Endothelial cell of umbilical vein (primary cell): ENCODE data around the gene CYP2F1. TPM values are rescaled to one million over a fixed set of nuclear protein-coding genes. Genes with fewer than 3 reads are reported as not detected.

ENCODE experiments used
- BruUV-seq: library from RNA; stranded (reverse); fragments of 400-500 nt; replicated peaks from 2 replicates; lab custom pipeline; 2021; lab: Mats Ljungman, UMichigan
- CTCF ChIA-PET: fragments of 300-600, 350-600 bp; sonication (Branson Sonifier 250); formaldehyde crosslinking; loops from one replicate; lab custom pipeline; 2021; ENCODE audit warnings: antibody characterized with exemption, inconsistent platforms; lab: Charles Lee
- POLR2A ChIA-PET: fragments of 300-600, 350-600 bp; sonication (Branson Sonifier 250); formaldehyde crosslinking; loops from one replicate; lab custom pipeline; 2021; ENCODE audit warnings: antibody characterized with exemption, inconsistent platforms; lab: Charles Lee
- DNase-seq: peaks from one replicate; pipeline ENCODE4 v3.0.0-alpha.2; 2011; ENCODE audit warnings: low read depth, low spot score
- FAIRE-seq: peaks from 2 replicates; lab custom pipeline; 2011; peaks lifted over from hg19 to GRCh38; lab: Jason Lieb, UNC
- H2AFZ ChIP-seq: 2 replicates; pipeline ENCODE4 v1.6.0; 2012; ENCODE audit warnings: low read depth, low read length, control low read depth, inconsistent platforms
- H3K27ac ChIP-seq: 2 replicates; pipeline ENCODE4 v1.5.1; 2011; ENCODE audit warnings: low read depth, mild to moderate bottlenecking, control low read depth, low read length, moderate library complexity; ENCODE audit not compliant: insufficient read depth
- H3K27me3 ChIP-seq, 2 experiments: 2 replicates each; pipeline versions ENCODE4 v1.6.0 to v1.6.1; 2011; ENCODE audit warnings: low read length in 2 of 2, mixed read lengths in 1 of 2; ENCODE audit not compliant: control insufficient read depth in 2 of 2, insufficient read depth in 2 of 2
- H3K36me3 ChIP-seq, 2 experiments: 2 replicates in 1 of 2; 3 replicates in 1 of 2; pipeline ENCODE4 v1.5.1; 2011; ENCODE audit warnings: low read length in 2 of 2, mild to moderate bottlenecking in 1 of 2, moderate library complexity in 1 of 2; ENCODE audit not compliant: control insufficient read depth in 2 of 2, insufficient read depth in 2 of 2; ENCODE audit errors: extremely low read depth in 1 of 2
- H3K4me1 ChIP-seq: 3 replicates; pipeline ENCODE4 v1.5.1; 2011; ENCODE audit warnings: mild to moderate bottlenecking, low read length; ENCODE audit not compliant: control insufficient read depth, insufficient read depth; ENCODE audit errors: extremely low read depth
- H3K4me2 ChIP-seq: 2 replicates; pipeline ENCODE4 v1.6.1; 2011; ENCODE audit warnings: low read length, control low read depth, mixed read lengths; ENCODE audit not compliant: insufficient read depth
- H3K4me3 ChIP-seq, 3 experiments: fragments of 200-600 bp in 1 of 3; sonication (generic), shearing (Covaris generic) in 1 of 3; replicated peaks in 1 of 3; 2 replicates each; pipeline ENCODE4 v1.5.1; 2011 to 2016; ENCODE audit warnings: control low read depth in 3 of 3, low read length in 3 of 3, mild to moderate bottlenecking in 2 of 3, inconsistent platforms in 1 of 3, low read depth in 1 of 3, moderate library complexity in 1 of 3; ENCODE audit not compliant: insufficient read depth in 1 of 3
- H3K79me2 ChIP-seq: 2 replicates; pipeline ENCODE4 v1.6.0; 2012; ENCODE audit warnings: low read length, inconsistent platforms; ENCODE audit not compliant: control insufficient read depth, insufficient read depth
- H3K9ac ChIP-seq: replicated peaks from 2 replicates; pipeline ENCODE3; 2011; ENCODE audit warnings: low read length, control low read depth; ENCODE audit not compliant: insufficient read depth; ENCODE audit errors: extremely low read depth
- H3K9me1 ChIP-seq: replicated peaks from 3 replicates; pipeline ENCODE4 v1.6.0; 2011; ENCODE audit warnings: mild to moderate bottlenecking, low read length; ENCODE audit not compliant: control insufficient read depth, insufficient read depth; ENCODE audit errors: extremely low read depth
- H3K9me3 ChIP-seq: replicated peaks from 2 replicates; pipeline ENCODE4 v1.5.1; 2012; ENCODE audit warnings: low read length, inconsistent platforms; ENCODE audit not compliant: control insufficient read depth, insufficient read depth
- H4K20me1 ChIP-seq: replicated peaks from 2 replicates; pipeline ENCODE3; 2011; ENCODE audit warnings: mild to moderate bottlenecking, low read length; ENCODE audit not compliant: control insufficient read depth, insufficient read depth; ENCODE audit errors: extremely low read depth
- EZH2 ChIP-seq: IDR thresholded peaks from 2 replicates; pipeline ENCODE4 v1.6.1; 2012; ENCODE audit warnings: borderline replicate concordance, low read depth, mild to moderate bottlenecking, moderate library complexity, low read length, inconsistent platforms; ENCODE audit not compliant: severe bottlenecking
- FOS ChIP-seq: IDR thresholded peaks from 2 replicates; pipeline ENCODE4 v1.6.1; 2011; ENCODE audit warnings: mild to moderate bottlenecking, low read length, moderate library complexity, borderline replicate concordance; ENCODE audit not compliant: insufficient read depth
- GATA2 ChIP-seq: IDR thresholded peaks from 2 replicates; pipeline ENCODE4 v1.7.0; 2011; ENCODE audit warnings: low read depth, mild to moderate bottlenecking, moderate library complexity, mixed read lengths, low read length; ENCODE audit not compliant: insufficient read length, insufficient read depth
- JUN ChIP-seq: IDR thresholded peaks from 2 replicates; pipeline ENCODE4 v1.6.1; 2011; ENCODE audit warnings: borderline replicate concordance, low read depth; ENCODE audit not compliant: insufficient read length, insufficient read depth
- POLR2A ChIP-seq: IDR thresholded peaks from 2 replicates; pipeline ENCODE4 v1.6.1; 2012; ENCODE audit warnings: low read depth, mild to moderate bottlenecking, control low read depth, low read length
- POLR2AphosphoS5 ChIP-seq: IDR thresholded peaks from 2 replicates; pipeline ENCODE4 v1.6.1; 2012; ENCODE audit warnings: low read depth, mild to moderate bottlenecking, control low read depth, low read length, moderate library complexity; ENCODE audit not compliant: insufficient read depth
- dilution Hi-C: fragments of 300-500 bp; cut with MboI; formaldehyde crosslinking; loops from one replicate; pipeline ENCODE4 v1.15.0; 2019; ENCODE audit warnings: low sequenced_read_pairs; ENCODE audit not compliant: extremely low pct_ligation_motif_present
- intact Hi-C: fragments of 100-400 bp; cut with micrococcal nuclease; formaldehyde crosslinking; loops from one replicate; pipeline ENCODE4 v1.10.0; 2022
- polyA plus RNA-seq, 4 experiments: library from polyadenylated mRNA; depleted of rRNA in 3 of 4; stranded (reverse) in 3 of 4; unstranded in 1 of 4; fragments of >200 nt; gene quantifications; 2 replicates each; pipeline versions ENCODE4 v1.2.1 to v1.2.3, GENCODE V29; 2011 to 2012; ENCODE audit warnings: missing spikeins in 1 of 4
- total RNA-seq: library from RNA; stranded (reverse); gene quantifications from 2 replicates; pipeline ENCODE4 v1.2.3, GENCODE V29; 2021
- TF ChIP-seq, protein P1 (sequence below), 2 donors: IDR thresholded peaks; 1 replicate in 1 of 2; 2 replicates in 1 of 2; pipeline ENCODE4 v1.5.1; 2011; ENCODE audit warnings: low read length in 2 of 2, mild to moderate bottlenecking in 2 of 2, moderate library complexity in 2 of 2, control low read depth in 1 of 2, inconsistent platforms in 1 of 2, low read depth in 1 of 2; ENCODE audit not compliant: insufficient read depth in 1 of 2; ENCODE audit errors: extremely low read depth in 1 of 2
- TF ChIP-seq, protein P2 (sequence below): IDR thresholded peaks from 2 replicates; pipeline ENCODE4 v1.6.1; 2011; ENCODE audit not compliant: insufficient read depth, insufficient read length

The CYP2F1 gene
- total and polyA plus RNA-seq, 2 donors (not counting 3 experiments of a cell fraction or from before 2014, with no cell fraction given) = not detected

DNA sequence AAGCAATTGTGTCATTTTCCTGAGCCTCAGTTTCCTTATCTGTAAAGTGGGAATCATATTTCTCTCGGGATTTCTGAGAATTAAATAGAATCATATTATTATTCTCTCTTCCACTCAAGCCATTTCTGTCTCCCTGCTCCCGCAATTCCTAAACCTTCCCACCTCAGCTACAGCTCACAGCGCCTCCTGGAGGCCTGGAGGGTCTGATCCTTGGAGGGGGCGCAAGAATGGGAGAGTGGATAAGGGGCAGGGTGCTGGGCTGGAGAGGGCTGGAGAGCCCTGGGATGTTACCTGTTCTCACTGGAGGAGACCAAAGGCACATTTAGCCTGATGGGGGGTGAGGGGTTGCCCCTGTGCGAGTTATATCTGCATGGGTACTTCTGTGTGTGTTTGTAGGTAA is 47.7 kb downstream of the CYP2F1 start:
- no peaks in the 10 kb centered on the region for H3K27me3 ChIP-seq
- no peak for DNase-seq
- no peaks in the 10 kb centered on the region for H3K36me3 ChIP-seq
- no peak overlapping the region for H3K9ac ChIP-seq
- POLR2A ChIA-PET = no interaction called here
- no peaks in the 10 kb centered on the region for H4K20me1 ChIP-seq
- no peak for FAIRE-seq
- dilution Hi-C loops (no loop called here), intact Hi-C loops (no loop called here)
- no peak overlapping the region for H3K4me2 ChIP-seq
- H3K27ac ChIP-seq = no peak overlapping the region
- CTCF ChIA-PET = no interaction called here
- BruUV-seq = no TSS peak
- no peaks in the 10 kb centered on the region for H3K4me1 ChIP-seq
- TF ChIP-seq JUN (no peak), POLR2AphosphoS5 (no peak), GATA2 (no peak)
- TF ChIP-seq, protein P1, sequence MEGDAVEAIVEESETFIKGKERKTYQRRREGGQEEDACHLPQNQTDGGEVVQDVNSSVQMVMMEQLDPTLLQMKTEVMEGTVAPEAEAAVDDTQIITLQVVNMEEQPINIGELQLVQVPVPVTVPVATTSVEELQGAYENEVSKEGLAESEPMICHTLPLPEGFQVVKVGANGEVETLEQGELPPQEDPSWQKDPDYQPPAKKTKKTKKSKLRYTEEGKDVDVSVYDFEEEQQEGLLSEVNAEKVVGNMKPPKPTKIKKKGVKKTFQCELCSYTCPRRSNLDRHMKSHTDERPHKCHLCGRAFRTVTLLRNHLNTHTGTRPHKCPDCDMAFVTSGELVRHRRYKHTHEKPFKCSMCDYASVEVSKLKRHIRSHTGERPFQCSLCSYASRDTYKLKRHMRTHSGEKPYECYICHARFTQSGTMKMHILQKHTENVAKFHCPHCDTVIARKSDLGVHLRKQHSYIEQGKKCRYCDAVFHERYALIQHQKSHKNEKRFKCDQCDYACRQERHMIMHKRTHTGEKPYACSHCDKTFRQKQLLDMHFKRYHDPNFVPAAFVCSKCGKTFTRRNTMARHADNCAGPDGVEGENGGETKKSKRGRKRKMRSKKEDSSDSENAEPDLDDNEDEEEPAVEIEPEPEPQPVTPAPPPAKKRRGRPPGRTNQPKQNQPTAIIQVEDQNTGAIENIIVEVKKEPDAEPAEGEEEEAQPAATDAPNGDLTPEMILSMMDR (IDR thresholded peaks at IDR 0.05; ENCODE audit: extremely low read depth in 1 of 2, insufficient read depth in 1 of 2, low read depth in 1 of 2, low read length in 2 of 2) = peak; percentile 7 to 15
- no peak overlapping the region for H3K4me3 ChIP-seq
- no peak overlapping the region for H2AFZ ChIP-seq
- H3K79me2 ChIP-seq = no peaks in the 10 kb centered on the region
- H3K9me3 ChIP-seq = no peaks in the 10 kb centered on the region
- H3K9me1 ChIP-seq = no peaks in the 10 kb centered on the region

DNA sequence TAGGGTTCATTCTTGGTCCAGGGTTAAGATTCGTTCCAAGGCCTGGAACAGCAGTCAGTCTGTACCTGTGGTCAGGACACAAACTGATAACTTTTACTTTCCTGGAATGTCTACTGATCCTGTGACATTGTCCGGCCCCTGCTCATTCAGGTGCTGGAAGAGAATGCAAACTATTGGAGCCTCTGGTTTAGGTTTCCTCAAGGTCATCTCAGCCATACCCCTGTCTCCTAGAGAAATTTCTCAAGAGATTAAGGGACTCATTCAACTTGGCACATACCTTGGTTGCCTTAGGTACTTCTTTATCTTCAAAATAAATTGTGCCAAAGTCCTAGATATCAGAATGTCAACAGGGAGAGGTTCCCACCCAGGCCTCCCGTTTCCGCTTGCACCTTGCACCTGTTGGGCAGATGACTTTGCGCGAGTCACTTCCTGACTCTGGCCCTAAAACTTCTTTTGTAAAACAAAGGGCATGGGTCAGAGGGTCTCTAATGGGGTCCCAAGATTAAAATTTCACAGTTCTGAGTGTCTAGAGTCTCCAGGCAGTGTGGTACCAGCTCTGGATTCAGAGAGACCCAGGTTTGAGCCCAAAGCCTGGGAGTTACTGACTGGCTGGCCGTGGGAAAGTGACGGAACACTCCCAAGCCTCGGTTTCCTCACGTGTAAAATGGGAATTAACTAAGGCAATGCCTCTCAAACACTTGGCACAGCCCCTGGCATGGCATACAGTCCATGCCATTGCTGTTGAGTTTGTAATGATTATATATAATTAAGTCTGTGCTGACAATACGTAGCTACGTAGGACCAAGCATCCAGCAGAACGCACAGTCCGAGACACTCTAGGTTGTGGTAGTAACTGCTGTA is 52.9 kb downstream of the CYP2F1 start:
- no peak overlapping the region for H3K9ac ChIP-seq
- DNase-seq (no peak), FAIRE-seq (no peak)
- H3K4me1 ChIP-seq = no peaks in the 10 kb centered on the region
- CTCF ChIA-PET = no interaction called here
- dilution Hi-C loops (no loop called here), intact Hi-C loops (no loop called here)
- H2AFZ ChIP-seq = no peak overlapping the region
- H3K27me3 ChIP-seq = no peaks in the 10 kb centered on the region
- no peak for TF ChIP-seq FOS
- no peak for TF ChIP-seq POLR2AphosphoS5
- TF ChIP-seq, protein P2, sequence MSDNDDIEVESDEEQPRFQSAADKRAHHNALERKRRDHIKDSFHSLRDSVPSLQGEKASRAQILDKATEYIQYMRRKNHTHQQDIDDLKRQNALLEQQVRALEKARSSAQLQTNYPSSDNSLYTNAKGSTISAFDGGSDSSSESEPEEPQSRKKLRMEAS = no peak
- TF ChIP-seq EZH2 = no peak
- TF ChIP-seq JUN = no peak
- TF ChIP-seq, protein P1 (IDR thresholded peaks at IDR 0.05; ENCODE audit: extremely low read depth in 1 of 2, insufficient read depth in 1 of 2, low read depth in 1 of 2, low read length in 2 of 2) = no peak
- TF ChIP-seq POLR2A = no peak
- H3K9me1 ChIP-seq = no peaks in the 10 kb centered on the region
- H3K36me3 ChIP-seq = no peaks in the 10 kb centered on the region
- no peaks in the 10 kb centered on the region for H4K20me1 ChIP-seq
- BruUV-seq = no TSS peak
- no peak overlapping the region for H3K4me2 ChIP-seq
- no peak overlapping the region for H3K27ac ChIP-seq
- H3K79me2 ChIP-seq = no peaks in the 10 kb centered on the region
- H3K9me3 ChIP-seq = no peaks in the 10 kb centered on the region
- H3K4me3 ChIP-seq = no peak overlapping the region
- POLR2A ChIA-PET = no interaction called here
